Hypothalamus (tissue), 51 donors: ENCODE results near the gene SLC25A21.

ENCODE experiments used
- DNase-seq, 51 donors: peaks; one replicate each; lab custom pipeline; 2025; lab: John Stamatoyannopoulos, UW

SLC25A21 gene

DNA sequence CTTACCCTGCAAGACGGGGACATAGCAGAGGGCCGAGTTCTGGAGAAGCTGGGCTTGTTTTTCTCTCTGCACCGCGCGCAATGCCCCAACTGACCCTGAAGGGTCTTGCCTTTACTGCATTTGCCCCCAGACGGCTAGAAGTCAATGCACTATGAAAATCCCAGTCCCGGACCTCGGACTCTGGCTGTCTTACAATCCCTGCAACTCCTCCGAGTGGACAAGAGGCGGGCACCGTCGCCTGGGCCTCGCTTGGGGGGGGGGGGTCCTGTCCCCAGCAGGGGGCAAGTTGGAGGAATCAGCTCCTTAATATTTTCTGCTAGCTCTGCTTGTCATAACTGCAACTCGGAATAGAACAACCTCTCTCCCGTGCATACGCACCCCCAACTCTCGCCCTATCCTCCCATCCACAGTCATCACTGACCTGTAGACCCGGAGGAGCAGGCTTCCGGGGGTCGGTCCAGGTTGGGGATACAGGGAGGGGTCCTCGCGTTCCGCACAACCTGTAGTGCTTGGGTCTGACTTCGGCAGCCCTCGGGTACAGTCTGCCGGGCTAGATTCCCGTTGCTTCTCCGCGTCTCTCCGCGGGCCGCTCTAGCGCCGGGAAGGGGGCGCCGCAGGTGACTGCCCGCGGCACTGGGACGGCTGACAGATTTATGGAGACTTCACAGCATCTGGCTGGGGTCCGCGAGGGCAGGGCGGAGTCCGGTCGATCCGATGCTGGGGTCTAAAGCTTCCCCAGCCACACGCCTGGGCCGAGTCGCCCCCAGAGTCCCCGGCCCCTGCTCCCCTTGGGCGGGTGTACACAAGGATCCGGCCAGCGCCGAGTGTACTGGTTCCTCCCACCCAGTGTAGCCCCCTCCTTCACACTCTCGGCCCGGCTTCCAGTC lies 514.0 kb downstream of the SLC25A21 start:
- DNase-seq: no peak

DNA sequence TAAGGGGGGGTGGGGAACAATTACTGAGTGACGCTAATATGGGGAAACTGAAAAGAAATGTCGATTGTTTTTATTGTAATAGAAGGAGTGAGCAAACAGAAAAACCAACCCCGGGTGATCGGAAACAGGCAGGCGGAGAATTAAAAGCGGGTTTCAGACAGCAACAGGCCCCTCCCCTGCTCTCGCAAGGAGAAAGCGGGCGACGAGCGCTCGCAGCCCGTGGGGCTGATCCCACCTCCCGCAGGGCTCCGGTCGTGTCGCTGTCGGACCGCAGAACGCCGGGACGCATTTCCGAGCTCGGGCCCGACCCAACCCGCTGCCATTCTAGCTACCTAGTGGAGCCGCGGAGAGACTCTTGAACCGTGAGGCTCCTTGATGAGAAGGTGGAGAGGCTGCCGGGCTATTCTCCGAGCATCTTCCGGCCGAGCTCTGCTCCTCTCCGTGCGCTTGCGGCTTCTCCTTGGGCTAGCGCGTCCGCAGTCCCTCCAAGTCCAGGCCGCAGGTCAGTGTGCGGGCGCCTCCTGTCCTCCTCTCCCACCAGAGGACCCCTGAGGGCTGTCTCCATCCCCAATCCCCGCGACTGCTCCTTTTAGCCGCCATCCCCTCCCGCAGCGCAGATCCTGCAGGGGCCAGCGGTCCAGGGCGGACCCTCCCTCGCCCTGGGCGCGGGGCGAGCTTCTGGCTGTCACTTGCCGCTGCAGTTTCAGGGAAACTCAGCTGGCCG lies 514.8 kb downstream of the SLC25A21 start:
- no peak for DNase-seq

DNA sequence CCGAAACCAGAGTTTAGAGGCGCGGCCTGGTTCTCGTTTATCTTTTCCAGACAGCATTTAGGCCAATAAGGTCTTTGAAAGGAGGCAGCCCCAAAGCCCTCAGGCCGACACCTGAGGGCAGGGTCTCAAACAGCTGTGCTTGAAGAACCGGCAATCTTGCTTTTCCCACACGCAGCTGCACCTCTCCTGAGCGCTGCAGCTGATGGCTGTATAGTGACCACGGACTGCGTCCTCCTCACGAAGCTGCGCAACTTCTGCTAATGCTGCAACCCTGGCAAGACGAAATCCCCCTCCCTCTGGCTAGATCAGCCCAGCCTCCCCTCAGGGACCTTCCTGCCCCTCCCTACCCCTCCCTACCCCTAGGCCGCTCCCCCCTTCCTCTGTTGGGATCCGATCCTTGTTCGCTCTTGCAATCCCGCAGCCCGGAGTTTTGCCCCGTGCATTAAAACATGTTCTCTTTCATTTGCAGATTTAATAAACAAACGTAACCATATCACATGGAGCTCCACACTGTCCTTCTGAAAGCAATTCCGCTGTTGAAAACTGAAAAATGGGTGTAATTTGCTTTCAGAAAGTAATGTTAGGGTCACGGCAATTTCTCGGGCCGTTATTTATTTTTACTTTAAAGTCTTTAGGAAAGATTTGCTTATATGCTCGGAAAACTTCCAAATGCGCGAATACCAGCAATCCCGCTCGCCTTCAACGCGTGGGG lies 515.6 kb downstream of the SLC25A21 start:
- no peak for DNase-seq

DNA sequence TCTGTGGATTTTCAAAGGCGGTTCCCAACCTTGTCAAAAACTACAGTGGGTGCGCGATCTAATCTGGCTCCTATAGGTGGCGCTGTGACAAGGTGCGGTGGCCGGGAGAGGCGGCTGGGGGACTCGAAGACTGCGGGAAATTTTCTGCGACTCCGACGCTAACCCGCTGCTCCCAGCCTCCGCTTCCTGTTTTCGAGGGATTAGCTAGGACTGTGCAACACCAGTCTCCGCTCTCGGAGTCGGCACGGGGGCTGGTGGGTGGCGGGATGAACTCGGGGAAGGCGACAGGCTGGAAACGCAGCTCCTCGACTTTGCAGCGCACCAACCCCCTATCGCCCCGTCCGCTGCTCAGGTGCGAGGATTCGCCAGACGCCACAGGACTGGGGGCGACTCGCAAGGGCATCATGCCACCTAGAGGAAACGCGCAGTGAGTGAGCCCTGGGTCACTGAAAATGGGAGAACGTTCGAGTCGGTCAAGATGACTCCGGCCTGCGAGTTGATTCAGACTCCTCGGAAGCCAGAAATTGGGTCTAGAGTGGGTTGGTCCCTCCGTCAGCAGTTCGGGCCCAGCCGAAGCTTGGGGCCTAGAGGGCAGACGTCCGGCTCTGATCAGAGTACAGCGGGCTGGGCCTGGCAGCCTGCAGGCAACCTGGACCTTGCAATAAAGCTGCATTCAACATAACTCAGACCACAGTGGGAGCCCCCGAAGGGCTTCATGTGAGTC lies 516.3 kb downstream of the SLC25A21 start:
- no peak for DNase-seq

DNA sequence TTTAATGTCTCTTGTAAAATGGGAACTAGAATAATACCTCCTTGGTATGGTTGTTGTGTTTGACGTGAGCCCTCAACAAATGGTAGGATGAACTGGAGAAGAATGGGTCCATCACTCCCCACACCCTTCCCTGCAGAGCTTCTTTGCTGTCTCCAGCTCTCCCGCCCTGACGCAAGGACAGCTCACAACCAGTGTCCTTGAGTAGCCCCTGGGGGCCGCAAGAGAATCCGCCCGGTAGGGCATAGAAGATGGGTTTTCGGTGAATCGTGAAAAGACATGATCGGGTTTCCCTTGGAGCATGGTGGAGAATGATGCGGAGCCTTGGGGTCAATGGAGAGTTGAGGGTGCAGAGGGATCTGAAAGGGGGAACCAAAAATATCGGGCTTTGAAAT lies 516.8 kb downstream of the SLC25A21 start:
- DNase-seq: no peak

DNA sequence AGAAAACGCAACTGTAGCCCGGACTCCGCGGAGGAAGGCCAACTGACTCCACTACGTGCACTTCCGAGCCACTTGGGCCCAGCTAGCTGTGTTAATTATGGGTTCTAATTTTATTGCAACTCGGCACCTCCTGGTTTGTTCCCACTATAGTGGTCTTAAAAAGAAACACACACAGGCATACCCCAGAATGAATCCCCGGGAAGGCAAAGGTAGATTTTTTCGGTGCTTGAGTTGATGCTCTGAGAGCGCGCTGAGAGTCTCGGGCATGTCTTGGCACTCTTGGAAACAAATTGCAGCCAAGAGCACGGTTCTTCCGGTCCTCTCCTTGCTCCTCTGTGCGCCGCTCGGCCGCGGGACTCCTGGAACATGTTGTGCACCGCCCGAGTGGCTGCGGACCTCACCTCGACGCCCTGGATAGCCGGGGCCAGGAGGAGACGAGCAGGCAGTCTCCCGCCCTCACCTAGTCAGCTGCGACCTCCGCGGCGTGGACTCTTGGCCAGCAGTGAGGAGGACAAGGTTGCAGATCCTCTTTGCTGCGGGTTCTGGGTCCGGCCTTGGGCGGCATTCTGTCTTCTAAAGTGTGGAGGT lies 517.5 kb downstream of the SLC25A21 start:
- DNase-seq: no peak

DNA sequence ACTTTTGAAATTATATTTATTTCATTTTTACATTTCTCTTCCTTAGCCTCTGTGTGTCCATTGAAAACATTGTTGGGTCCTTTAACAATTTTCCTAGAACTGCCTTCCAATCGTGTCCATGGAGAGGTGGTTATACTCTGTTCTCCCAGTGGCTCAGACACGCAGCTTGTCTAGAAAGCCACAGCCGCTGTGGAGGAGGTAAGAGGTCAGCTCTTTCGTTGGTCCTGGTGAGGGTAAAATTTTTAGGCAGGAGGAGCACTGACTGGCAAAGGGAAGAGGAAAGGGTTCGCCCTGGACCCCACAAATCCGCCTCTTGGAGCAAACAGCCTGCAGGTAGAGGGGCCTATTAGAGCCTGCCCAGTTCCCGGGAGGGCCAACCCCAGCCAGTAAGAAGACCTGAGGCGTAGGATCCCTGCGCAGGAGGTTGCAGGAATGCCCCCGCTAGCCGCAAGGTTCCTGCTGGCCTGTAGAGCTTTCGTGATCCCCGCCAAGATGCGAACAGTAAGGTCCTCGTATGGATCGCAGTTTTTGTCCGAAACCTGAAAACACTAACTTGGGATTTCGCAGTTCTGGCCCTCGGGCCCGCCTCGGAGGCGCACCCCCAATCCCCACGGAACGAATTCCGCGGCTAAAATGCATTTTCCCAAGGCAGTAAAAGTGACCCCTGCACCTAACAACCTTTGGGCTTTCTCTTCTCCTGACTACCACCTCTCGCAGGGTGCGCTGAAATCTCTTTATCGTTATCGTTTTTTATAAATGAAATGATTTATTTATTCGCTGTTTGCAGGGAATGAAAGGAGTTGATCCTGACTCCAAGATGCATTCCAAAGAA lies 518.2 kb downstream of the SLC25A21 start:
- DNase-seq: no peak

DNA sequence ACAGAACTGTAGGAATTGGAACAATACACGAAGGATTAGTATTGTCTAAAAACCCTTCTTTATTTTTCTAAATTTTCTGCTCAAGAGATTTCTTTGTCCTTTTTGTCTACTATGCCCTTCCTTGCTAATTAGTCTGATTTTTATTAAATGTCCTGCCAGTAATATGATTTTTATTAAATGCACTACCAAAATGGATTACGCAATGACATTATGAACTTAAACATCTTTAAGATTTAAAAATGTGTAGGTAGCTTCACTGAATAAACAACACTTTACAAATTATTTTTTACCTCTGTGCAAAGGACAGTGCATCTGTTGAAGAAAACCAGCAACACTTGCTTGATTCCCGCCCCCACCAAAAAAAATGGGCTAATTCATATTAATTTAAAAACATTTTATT lies 519.0 kb downstream of the SLC25A21 start:
- DNase-seq: no peak

DNA sequence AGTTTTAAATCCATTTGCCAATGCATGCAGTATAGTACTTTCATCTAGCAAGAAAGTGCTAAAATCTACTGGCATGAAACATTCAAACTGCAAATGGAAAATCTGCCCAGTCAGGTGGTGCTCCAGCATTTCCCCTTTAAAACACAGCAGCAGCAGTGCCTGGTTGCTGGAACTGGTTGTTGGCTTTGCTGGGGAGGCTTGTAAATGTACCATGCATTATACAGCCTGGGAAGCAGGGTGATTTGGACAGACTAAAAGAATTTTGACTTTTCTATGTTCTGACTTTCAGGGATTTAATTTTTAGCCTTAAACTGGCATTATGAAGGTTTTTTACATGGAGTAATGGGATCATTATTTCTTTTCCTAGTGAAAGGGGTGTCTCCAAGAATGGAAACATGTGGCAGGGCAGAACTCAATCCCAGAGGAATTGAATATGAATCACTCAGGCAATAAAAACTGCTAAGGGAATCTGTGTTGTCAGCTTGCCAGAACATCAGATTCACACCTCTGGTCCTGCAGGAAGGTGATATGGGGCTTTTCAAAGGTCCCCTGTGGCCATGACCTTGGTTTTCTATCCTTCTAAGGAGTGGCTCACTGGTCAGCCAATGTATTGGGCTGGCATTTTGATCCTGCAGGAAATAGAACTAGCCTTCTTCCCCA lies 519.7 kb downstream of the SLC25A21 start:
- no peak for DNase-seq

DNA sequence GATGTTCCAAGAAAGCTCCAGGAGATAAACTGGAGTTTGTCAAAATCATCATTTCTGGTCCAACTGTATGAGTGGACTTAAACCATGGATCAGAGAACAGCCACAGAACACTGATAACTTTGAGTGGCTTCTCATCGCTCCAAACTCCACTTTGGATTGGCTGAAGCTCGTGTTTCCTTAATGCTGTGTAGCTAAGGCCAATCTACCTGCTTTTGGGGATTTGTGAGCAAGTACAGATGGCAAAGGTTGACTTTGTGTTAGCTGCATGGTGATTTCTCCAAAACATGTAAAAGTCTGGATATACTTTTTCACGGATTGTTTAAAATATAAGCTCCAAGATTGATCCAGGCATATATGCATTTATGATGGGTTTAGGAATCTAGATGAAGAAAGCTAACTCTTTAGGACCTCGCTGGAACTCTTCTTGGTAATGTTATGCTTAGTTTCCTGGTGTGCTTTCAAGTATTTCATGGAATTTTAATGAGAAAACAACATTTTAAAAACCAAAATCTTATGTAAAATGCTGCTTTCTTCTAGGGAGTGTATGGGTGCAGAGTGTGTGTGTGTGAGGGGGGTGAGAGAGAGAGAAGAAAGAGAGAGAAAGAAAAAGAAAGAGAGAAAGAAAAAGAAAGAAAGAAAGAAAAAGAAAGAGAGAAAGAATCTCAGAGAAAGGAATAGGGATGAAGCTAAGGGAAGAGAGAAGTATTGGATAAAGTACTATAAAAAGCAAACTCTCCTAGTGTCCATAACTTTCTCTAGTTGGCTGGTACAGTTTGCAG lies 522.3 kb downstream of the SLC25A21 start:
- no peak for DNase-seq

DNA sequence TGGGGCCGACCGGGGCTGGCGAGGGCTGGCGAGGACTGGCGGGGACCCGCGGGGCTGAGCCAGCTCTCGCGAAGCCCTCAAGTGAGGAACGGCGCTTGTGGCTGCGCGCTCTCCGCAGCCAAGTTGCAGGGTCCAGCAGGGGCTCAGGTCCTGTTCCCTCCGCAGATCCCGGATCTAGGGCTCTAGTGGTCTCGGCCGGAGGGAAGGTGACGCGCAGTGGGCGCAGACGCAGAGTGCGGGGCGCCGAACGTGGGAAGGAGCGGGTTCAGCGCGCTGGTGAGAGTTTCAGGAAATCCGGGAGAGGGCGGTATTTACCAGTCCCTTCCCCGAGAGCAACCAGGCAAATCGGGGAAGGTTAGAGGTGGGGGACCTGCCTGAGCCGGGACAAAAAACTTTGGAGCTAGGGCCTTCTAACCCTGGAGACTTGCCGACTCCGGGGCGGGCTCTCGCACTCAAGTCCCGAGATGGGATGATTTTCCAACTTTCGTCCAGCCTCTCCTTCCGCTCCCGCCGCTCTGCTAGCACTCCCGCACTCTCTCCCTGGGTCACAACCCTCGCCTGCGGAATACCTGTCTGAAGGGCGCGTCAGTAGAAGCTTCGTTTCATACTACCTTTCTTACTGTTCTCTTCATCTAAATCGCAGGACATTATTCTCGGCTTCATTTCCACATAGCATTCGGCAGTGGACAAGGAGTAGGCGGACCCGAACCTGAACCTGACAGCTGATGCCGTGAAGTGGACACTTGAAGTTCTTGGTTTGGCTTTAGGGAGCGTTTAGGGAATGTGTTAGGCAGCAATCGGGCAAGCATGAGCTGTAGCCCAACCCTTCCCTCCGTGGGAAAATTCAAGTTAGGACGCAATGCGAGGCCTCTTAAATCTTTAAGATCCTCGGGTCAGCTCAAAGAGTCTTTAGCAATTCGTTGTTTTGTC lies 524.3 kb downstream of the SLC25A21 start:
- DNase-seq: no peak

DNA sequence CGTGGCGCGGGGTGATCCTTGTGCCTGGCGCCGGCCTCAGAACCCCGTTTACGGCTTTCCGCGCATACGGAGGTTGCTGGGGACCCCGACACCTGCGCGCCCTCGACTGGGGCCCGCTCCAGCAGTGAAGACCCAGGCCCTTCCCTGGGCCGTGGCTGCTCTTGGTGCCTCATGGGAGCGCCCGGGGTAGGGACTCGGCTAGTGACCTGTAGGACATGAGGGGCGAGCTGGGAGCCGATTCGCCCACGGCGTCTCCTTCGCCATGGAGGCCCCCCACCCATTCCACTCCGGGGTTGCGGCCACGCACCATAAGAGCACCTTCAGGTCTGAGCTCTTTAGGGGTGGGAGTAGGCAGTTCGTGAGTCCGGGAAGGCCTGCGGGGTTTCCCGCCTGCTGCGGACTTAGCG lies 525.0 kb downstream of the SLC25A21 start:
- no peak for DNase-seq

DNA sequence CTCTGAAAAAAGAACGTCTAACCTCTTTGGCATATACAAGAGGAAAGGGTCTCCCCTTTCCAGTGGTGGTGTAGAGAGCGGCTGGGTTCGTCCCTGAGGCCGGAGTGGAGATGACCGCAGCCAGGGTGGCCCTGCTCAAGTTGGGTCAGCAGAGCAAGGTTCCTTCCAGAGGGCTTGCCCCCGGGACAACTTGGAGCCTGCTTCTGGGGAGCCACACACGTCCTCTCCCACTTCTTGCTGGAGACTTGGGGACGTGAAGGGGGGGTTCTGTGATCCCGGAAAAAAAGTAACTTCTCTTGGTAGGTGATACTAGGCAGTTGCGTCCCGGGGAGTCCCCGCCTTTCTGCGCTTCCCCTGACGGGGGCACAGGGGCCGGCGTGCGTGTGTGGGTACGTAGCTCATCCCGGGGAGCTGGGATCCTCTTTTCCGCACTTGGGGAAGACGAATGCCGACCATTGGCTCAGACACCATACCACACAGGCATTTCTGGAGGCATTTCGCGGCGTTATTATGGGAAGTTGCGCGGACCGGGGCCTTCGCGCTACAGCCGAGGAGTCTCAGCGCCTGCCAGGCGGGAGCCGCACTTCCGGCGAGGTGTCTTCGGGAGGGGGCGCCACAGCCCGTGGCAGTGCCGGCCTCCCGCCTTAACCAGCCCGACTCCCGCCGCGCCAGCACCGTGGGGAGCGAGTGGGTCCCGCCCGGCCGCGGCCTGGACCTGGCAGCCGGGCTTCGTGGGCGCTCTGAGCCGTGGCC lies 525.6 kb downstream of the SLC25A21 start:
- DNase-seq: no peak

DNA sequence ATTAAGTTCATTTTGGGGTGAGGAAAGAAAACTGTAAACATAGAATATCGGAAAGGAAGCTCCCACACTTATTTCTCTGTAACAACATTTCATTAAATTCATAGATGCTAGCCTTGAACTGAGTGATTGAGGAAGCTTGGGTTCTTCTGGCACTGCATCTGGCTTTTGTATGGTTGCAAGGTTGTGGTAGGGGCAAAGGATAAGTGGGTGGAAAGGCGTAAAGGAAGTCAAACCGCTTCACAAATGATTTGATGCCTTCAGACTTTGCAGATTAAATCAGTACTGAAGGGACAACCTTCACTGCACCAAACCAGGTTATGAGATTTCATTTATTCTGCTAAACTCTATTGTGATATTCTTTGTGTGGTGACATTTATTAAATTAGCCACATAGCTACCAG lies 538.8 kb downstream of the SLC25A21 start:
- DNase-seq: no peak
